Astrocyte (in vitro differentiated cells and primary cell): ENCODE data around the gene GBP3. TPM values are rescaled to one million over a fixed set of nuclear protein-coding genes. Genes with fewer than 3 reads are reported as not detected.

ENCODE experiments used
- DNase-seq: peaks from one replicate; pipeline ENCODE4 v3.0.0-alpha.2; 2010; ENCODE audit warnings: low read depth
- FAIRE-seq: peaks from 2 replicates; lab custom pipeline; 2011; peaks lifted over from hg19 to GRCh38; lab: Jason Lieb, UNC
- H2AFZ ChIP-seq: 2 replicates; pipeline ENCODE4 v1.6.0; 2012; ENCODE audit warnings: low read depth, low read length, inconsistent platforms
- H3K27ac ChIP-seq: 2 replicates; pipeline ENCODE4 v1.5.1; 2011; ENCODE audit warnings: low read depth, low read length, inconsistent platforms
- H3K27me3 ChIP-seq: 2 replicates; pipeline ENCODE4 v1.6.0; 2011; ENCODE audit warnings: low read length, inconsistent platforms; ENCODE audit not compliant: insufficient read depth
- H3K36me3 ChIP-seq: 2 replicates; pipeline ENCODE4 v1.5.1; 2011; ENCODE audit warnings: low read length, inconsistent platforms; ENCODE audit not compliant: insufficient read depth
- H3K4me1 ChIP-seq: 2 replicates; pipeline ENCODE4 v1.5.1; 2011; ENCODE audit warnings: low read length, inconsistent platforms; ENCODE audit not compliant: insufficient read depth
- H3K4me2 ChIP-seq: 2 replicates; pipeline ENCODE4 v1.6.0; 2012; ENCODE audit warnings: low read length, inconsistent platforms
- H3K4me3 ChIP-seq: 2 replicates; pipeline ENCODE4 v1.5.1; 2011; ENCODE audit warnings: low read depth, mild to moderate bottlenecking, low read length, inconsistent platforms; ENCODE audit not compliant: insufficient read depth
- H3K79me2 ChIP-seq: 2 replicates; pipeline ENCODE4 v1.6.0; 2012; ENCODE audit warnings: mild to moderate bottlenecking, low read length, inconsistent platforms; ENCODE audit not compliant: insufficient read depth
- H3K9ac ChIP-seq: 2 replicates; pipeline ENCODE4 v1.6.0; 2012; ENCODE audit warnings: mild to moderate bottlenecking, low read length, inconsistent platforms
- H3K9me3 ChIP-seq: 2 replicates; pipeline ENCODE4 v1.5.1; 2012; ENCODE audit warnings: low read depth, mild to moderate bottlenecking, low read length, inconsistent platforms; ENCODE audit not compliant: insufficient read depth
- H4K20me1 ChIP-seq: 2 replicates; pipeline ENCODE4 v1.6.0; 2012; ENCODE audit warnings: low read length, inconsistent platforms; ENCODE audit not compliant: insufficient read depth
- H3K27ac Mint-ChIP-seq: one replicate; pipeline ENCODE4 v1.8.0; 2021; ENCODE audit warnings: mild to moderate bottlenecking, mixed read lengths; ENCODE audit not compliant: unreplicated experiment
- H3K27me3 Mint-ChIP-seq: one replicate; pipeline ENCODE4 v1.8.0; 2021; ENCODE audit warnings: low read depth, mixed read lengths; ENCODE audit not compliant: unreplicated experiment
- H3K36me3 Mint-ChIP-seq: one replicate; pipeline ENCODE4 v1.8.0; 2021; ENCODE audit warnings: low read depth, mixed read lengths; ENCODE audit not compliant: unreplicated experiment
- H3K4me1 Mint-ChIP-seq: one replicate; pipeline ENCODE4 v1.8.0; 2021; ENCODE audit warnings: low read depth, mixed read lengths; ENCODE audit not compliant: unreplicated experiment
- H3K4me3 Mint-ChIP-seq: one replicate; pipeline ENCODE4 v1.8.0; 2021; ENCODE audit warnings: mild to moderate bottlenecking, moderate library complexity, mixed read lengths; ENCODE audit not compliant: unreplicated experiment
- H3K9me3 Mint-ChIP-seq: one replicate; pipeline ENCODE4 v1.8.0; 2021; ENCODE audit warnings: mild to moderate bottlenecking, mixed read lengths; ENCODE audit not compliant: unreplicated experiment
- CTCF ChIP-seq: IDR thresholded peaks from 2 replicates; pipeline ENCODE4 v1.5.1; 2011; ENCODE audit warnings: low read depth, mild to moderate bottlenecking, inconsistent platforms, low read length, moderate library complexity; ENCODE audit not compliant: insufficient read depth
- EZH2 ChIP-seq: IDR thresholded peaks from 2 replicates; pipeline ENCODE4 v1.6.1; 2012; ENCODE audit warnings: mild to moderate bottlenecking, low read length, inconsistent platforms; ENCODE audit not compliant: insufficient read depth
- total RNA-seq: library from RNA; stranded (reverse); gene quantifications from 2 replicates; pipeline ENCODE4 v1.2.1, GENCODE V29; 2021

The GBP3 gene
- total RNA-seq, 1 donor from 2014 or later, result 30.3 TPM

GRCh38 chr1:88961647-88962275, 60.9 kb downstream of the GBP3 start:
- no peak overlapping the region for H3K27ac Mint-ChIP-seq
- no peak for TF ChIP-seq CTCF
- no peak for TF ChIP-seq EZH2
- Histone ChIP-seq H3K9me3 (no peaks in the 10 kb centered on the region), H3K4me1 (no peaks in the 10 kb centered on the region), H3K4me2 (no peak overlapping the region), H3K36me3 (peaks cover 19% of the 10 kb centered on the region), H3K27me3 (no peaks in the 10 kb centered on the region), H3K9ac (no peak overlapping the region), H2AFZ (no peak overlapping the region), H3K79me2 (no peaks in the 10 kb centered on the region), H3K4me3 (no peak overlapping the region), H3K27ac (no peak overlapping the region), H4K20me1 (no peaks in the 10 kb centered on the region)
- peaks cover 12% of the 10 kb centered on the region for H3K36me3 Mint-ChIP-seq
- no peak overlapping the region for H3K4me3 Mint-ChIP-seq
- H3K27me3 Mint-ChIP-seq, result no peaks in the 10 kb centered on the region
- H3K4me1 Mint-ChIP-seq, result no peaks in the 10 kb centered on the region
- no peak for FAIRE-seq
- no peak for DNase-seq
- H3K9me3 Mint-ChIP-seq, result no peaks in the 10 kb centered on the region

GRCh38 chr1:88961081-88961480, 61.6 kb downstream of the GBP3 start:
- H3K4me3 Mint-ChIP-seq, result no peak overlapping the region
- no peaks in the 10 kb centered on the region for H3K4me1 Mint-ChIP-seq
- H3K27me3 ChIP-seq, result no peaks in the 10 kb centered on the region
- H3K4me1 ChIP-seq, result no peaks in the 10 kb centered on the region
- no peak overlapping the region for H3K4me2 ChIP-seq
- H3K9me3 ChIP-seq, result no peaks in the 10 kb centered on the region
- no peak for FAIRE-seq
- no peak overlapping the region for H3K4me3 ChIP-seq
- H4K20me1 ChIP-seq, result no peaks in the 10 kb centered on the region
- no peak overlapping the region for H3K9ac ChIP-seq
- H3K27ac Mint-ChIP-seq, result no peak overlapping the region
- no peaks in the 10 kb centered on the region for H3K9me3 Mint-ChIP-seq
- H3K36me3 Mint-ChIP-seq, result peaks cover 12% of the 10 kb centered on the region
- DNase-seq, result no peak
- H3K36me3 ChIP-seq, result peaks cover 24% of the 10 kb centered on the region
- no peak overlapping the region for H2AFZ ChIP-seq
- no peak overlapping the region for H3K27ac ChIP-seq
- H3K79me2 ChIP-seq, result no peaks in the 10 kb centered on the region
- TF ChIP-seq CTCF, result no peak
- TF ChIP-seq EZH2, result no peak
- H3K27me3 Mint-ChIP-seq, result no peaks in the 10 kb centered on the region

Other genes with a start within 250 kb of the GBP3 start
- gene GTF2B, start 131.3 kb downstream of the GBP3 start, total RNA-seq, result 28.3 and 29.3 TPM in 2 replicates
- 21.0 and 21.3 TPM in 2 replicates for gene KYAT3, start 30.2 kb downstream of the GBP3 start, total RNA-seq
- gene RBMXL1, start 30.2 kb downstream of the GBP3 start, total RNA-seq, result 10.1 and 10.9 TPM in 2 replicates
- gene GBP1, start 42.3 kb upstream of the GBP3 start, total RNA-seq, result 62.5 and 79.6 TPM in 2 replicates
- 4.6 and 6.3 TPM in 2 replicates for gene GBP2, start 103.2 kb upstream of the GBP3 start, total RNA-seq
- not detected in 2 replicates for gene GBP7, start 153.1 kb upstream of the GBP3 start, total RNA-seq
- 0.32 and 0.34 TPM in 2 replicates for gene GBP4, start 176.1 kb upstream of the GBP3 start, total RNA-seq
- gene GBP5, start 250.0 kb upstream of the GBP3 start, total RNA-seq, result 0.62 and 0.79 TPM in 2 replicates